Activated gamma-delta T cell treated with anti-CD3 and anti-CD28 coated beads, Interleukin-2, amount 50 U/mL, for 16 hours (primary cell): ENCODE data around the gene CRMP1.

Source experiments
- DNase-seq: peaks from one replicate; pipeline ENCODE4 v3.0.0-alpha.2; 2020; ENCODE audit warnings: low read depth

CRMP1 gene

GRCh38 chr4:5919571-5919970 is 26.7 kb upstream of the CRMP1 start:
- no peak for DNase-seq

DNA sequence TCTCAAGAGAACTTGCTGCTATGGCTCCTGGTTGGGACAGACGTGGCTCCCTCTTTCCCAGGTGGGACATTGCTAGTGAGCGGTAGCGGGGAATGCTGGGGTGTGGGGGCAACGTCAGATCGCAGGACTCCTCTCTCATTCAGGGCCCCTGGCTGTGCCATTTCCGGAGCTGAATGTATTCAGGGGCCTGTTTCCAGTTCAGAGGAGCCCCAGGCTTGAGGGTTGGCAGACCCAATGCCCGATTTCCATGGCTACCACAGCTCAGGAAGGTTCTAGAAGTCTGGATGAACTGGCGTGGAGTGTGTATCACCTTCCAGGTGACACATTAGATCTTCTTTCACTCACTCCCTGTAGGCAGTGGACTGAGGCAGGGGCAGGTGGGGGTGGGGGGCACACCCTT is 26.2 kb upstream of the CRMP1 start:
- DNase-seq = no peak

GRCh38 chr4:5918331-5918985 is 25.6 kb upstream of the CRMP1 start:
- no peak for DNase-seq

GRCh38 chr4:5917672-5918071 is 24.8 kb upstream of the CRMP1 start:
- no peak for DNase-seq

DNA sequence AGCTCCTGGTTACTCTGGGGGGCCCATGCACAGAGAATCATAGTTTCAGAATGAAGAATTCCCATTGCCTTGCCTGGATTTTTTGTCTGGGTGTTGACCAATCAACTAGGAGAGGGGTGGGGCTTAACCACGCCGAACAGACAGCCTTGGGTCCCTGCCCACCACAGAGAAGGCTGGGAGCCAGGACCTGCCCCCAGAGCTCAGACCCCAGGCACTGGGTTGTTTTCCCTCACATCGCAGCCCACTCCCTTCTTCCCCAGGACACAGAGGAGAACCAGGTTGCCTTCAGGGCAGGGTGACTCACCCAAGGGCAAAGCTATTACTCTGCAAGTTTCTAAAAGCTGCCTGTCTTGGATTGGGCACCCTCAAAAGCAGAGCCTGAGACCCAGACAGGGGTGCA is 23.3 kb upstream of the CRMP1 start:
- DNase-seq = no peak

GRCh38 chr4:5913454-5913853 is 20.6 kb upstream of the CRMP1 start:
- DNase-seq = no peak

GRCh38 chr4:5912614-5913019 is 19.7 kb upstream of the CRMP1 start:
- no peak for DNase-seq

GRCh38 chr4:5908876-5909427 is 16.1 kb upstream of the CRMP1 start:
- DNase-seq = no peak

GRCh38 chr4:5906191-5906590 is 13.3 kb upstream of the CRMP1 start:
- no peak for DNase-seq

GRCh38 chr4:5905714-5906113 is 12.8 kb upstream of the CRMP1 start:
- DNase-seq = no peak

DNA sequence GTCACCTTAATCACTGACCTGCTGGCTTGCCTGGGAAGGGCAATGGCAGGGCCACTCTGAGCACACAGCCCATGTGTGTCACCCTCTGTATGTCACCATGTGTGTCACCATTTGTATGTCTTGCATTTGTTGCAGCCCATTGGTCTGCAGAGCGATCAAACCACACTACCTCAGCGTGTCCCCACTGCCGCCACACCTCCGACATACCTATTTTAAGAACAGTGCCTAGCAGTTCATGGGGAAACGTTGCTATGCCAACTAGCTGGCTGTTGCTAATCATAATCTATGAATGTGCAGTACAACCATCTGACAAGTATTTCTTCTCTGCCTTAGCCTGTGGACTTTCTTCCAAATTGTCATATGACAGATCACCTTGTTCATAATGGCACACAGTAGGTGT is 8.0 kb upstream of the CRMP1 start:
- DNase-seq = no peak

DNA sequence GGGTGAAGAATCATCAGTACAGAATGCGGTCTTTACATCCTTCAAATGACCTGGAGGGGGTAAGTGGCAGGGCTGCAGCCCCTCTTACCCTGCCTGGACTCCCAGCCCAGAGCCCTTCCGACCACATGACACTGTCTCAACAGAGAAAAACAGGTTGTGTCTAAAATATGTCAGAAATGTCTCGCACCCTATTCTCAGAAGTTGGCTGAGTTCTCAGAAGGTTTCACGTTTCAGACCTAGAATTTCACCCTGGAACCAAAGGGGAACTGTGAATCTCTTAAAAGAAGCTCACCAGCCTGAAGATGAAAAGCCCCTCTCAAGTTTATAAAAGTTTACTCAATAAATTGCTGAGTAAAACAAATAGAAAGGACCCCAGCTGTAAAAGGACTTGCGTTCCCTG is 7.0 kb upstream of the CRMP1 start:
- no peak for DNase-seq

DNA sequence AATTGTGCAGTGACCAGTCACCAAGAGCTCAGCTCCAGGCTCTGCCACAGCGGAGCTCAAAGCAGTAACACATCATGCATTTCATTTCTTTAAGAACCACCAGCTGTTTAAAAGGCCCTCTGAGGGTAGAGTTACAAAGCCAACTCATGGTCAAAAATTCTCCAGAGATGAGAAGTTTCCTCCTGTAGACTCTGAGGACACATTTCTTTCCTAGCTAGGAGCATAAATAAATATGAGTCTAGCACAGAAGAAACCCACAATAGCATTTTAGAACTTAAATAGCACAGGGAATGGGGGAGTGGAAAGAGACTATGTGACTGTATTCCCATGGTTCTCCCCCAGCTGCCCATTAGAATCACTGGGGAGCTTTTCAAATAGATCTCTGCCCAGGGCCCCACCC is 6.5 kb upstream of the CRMP1 start:
- DNase-seq = no peak

- DNase-seq = no peak
Measured at GRCh38 chr4:5897674-5898073, 4.8 kb upstream of the CRMP1 start.

- no peak for DNase-seq
Measured at GRCh38 chr4:5895287-5895686, 2.4 kb upstream of the CRMP1 start.

GRCh38 chr4:5894266-5894665 is 1.4 kb upstream of the CRMP1 start:
- DNase-seq = no peak

DNA sequence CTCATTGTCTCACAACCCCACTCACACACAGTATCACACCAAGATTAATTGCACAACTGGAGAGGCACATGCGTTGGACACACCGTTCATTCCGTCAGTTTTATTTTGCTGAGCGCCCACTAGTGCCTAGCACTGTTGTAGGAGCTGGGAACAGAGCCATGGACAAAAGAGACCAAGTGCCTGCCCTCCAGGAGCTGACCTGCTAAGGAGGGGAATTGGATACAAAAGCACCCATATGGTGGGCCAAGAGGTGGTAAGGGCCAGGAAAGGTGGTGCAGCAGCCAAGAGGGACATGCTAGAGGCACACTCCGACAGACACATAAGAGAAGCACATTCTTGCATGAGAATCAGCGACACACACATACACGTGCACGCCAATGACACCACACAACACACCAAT is 705 bp upstream of the CRMP1 start:
- DNase-seq = no peak

GRCh38 chr4:5892323-5893003 is 423 bp downstream of the CRMP1 start:
- no peak for DNase-seq

- no peak for DNase-seq
Measured at GRCh38 chr4:5891563-5892322, 1.1 kb downstream of the CRMP1 start.

GRCh38 chr4:5890063-5890727 is 2.7 kb downstream of the CRMP1 start:
- DNase-seq = no peak

- no peak for DNase-seq
Measured at GRCh38 chr4:5889002-5889696, 3.7 kb downstream of the CRMP1 start.
